ENCODE results near the gene COMMD10. TPM values are rescaled to one million over a fixed set of nuclear protein-coding genes. Genes with fewer than 3 reads are reported as not detected.
"Not testable (repeated sequence)": the region's sequence is repeated elsewhere in the genome, so short reads cannot be mapped to it uniquely, and the experiment has no call there.

COMMD10 gene
- total RNA-seq (2014; rRNA removed; shearing (Covaris generic); ENCODE audit: low replicate concordance), result 9.2 and 22.7 TPM in 2 replicates

DNA sequence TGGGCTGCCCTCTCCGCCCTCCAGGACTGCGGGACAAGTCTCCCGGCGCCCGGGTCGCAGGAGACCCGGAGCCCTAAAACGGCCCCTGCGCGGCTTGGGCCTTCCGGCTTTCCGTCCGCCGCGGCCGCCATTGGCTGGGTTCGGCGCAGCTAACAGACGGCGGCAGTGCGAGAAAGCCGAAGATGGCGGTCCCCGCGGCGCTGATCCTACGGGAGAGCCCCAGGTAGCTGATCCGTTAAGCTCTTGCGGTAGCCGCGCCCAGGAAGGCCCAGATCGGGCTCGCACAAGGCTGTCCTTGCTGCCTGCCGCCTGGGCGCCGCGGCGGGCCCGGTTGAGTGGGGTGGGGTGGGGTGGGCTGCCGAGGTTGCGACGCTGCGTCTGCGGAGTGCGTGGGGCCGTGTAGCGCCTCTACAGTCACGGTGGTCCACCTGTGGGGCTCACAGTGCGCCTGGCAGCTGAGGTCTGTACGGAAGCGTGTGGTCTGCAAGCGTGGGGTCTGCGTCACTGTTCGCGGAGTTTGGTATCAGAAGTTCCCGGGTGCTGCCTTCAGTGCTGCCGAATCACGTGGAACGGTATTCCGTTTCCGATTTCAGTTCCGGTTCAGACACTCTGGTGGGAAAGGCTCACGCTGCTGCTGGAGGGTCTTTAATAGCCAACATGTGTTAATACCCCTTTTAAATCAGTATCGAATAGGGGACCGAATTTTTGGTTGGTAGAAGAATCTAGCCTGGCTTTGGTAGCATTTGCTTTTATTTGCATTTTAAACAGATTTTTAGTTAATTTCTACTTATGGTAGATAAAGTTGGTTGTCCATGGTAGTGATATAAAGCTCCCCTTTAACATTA, at the start of gene COMMD10:
Gene COMMD10 (plus strand): TSS at position 155 of the 845 bp plus-strand sequence.
- in situ Hi-C loops (cut with HindIII; ENCODE audit: low pct_unique_long_range_greater_than_20kb, low sequenced_read_pairs), result no loop called here
- DNase-seq (ENCODE audit: low read depth), result peak; percentile 61

DNA sequence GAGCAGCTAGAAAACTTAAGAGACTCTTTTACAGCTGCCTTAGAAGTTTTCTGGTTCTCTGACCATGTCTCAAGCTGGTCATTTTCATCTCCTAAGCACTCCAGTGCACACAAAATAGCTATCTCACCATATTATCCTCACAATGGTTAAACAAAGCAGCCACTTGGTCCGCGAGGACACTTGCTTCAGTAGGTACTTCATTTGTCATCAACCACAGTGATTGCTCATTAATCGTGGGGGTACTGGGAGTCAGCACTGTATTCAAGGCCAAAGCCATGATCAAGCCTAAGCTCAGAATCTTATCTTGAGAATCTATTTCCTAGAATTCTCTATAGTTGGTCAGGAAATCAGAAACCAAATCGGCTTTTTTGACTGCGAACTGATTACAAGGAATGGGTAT, 49.7 kb upstream of the COMMD10 start:
- DNase-seq (ENCODE audit: low read depth), result peak; percentile 44
- in situ Hi-C loops (cut with HindIII; ENCODE audit: low pct_unique_long_range_greater_than_20kb, low sequenced_read_pairs), result no loop called here

DNA sequence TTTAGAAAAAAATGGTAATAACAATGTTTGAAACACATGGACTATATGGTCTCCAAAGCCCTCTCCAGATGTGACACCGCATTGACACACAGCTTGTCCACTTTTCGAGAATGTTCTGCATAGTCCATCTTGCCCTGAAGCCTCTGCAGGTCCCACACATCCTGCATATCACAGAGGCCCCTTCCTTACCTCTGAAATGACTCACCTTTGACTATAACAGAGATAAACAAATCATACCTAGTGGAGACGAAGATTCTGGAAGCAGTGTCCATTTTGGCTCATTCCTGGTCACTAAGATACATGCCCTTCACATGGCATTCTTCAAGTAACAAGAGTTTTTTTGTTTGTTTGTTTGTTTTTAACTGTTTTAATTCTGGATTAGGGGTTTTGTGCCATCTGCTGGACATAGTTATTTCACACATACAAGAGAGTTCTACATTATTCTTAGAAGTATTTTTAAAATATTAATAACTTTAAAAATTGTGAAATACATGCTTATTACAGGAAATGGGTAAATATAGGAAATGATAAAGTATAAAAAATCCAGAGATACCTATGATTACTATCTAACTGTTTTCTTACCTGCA, 47.5 kb upstream of the COMMD10 start:
- no peak for DNase-seq (ENCODE audit: low read depth)
- in situ Hi-C loops (cut with HindIII; ENCODE audit: low pct_unique_long_range_greater_than_20kb, low sequenced_read_pairs), result no loop called here

DNA sequence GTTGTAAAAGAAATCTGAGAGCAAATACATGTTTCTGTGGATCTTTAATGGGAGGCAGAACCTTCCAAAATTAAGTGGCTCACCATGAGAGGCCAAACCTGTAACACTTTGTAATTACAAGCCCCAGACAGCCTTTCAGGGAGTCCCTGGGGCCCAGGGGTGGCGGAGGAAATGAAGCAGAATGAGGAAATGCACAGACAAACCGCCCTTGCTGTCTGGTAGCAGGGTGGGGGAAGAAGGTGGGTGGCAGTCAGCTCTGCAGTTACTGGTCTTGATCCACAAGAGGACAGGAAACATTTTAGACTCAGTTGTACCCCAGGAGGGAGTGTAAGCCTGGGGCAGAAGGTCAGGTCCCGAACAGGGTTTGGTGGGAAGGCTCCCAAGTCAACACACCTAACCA, 46.0 kb upstream of the COMMD10 start:
- no peak for DNase-seq (ENCODE audit: low read depth)
- in situ Hi-C loops (cut with HindIII; ENCODE audit: low pct_unique_long_range_greater_than_20kb, low sequenced_read_pairs), result no loop called here

DNA sequence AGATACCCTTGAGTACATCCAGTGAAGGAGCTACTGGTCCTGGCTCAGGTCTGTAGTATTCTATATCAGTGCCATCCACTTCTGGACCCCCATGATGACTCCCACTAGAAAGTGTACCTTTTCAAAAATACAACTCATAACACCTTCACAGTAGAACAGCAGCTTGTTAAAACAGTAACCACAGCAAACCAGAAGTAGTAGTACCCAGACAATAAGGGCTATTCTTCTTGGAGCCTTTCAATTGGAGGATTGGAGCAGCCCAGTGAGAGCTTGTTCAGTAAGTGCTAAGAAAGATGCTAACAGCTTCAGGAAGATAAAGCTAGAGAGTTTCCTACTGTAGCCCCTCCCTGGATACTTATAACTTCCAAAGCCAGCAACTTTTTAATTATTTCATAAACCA, 42.5 kb upstream of the COMMD10 start:
- in situ Hi-C loops (cut with HindIII; ENCODE audit: low pct_unique_long_range_greater_than_20kb, low sequenced_read_pairs), result no loop called here
- no peak for DNase-seq (ENCODE audit: low read depth)

DNA sequence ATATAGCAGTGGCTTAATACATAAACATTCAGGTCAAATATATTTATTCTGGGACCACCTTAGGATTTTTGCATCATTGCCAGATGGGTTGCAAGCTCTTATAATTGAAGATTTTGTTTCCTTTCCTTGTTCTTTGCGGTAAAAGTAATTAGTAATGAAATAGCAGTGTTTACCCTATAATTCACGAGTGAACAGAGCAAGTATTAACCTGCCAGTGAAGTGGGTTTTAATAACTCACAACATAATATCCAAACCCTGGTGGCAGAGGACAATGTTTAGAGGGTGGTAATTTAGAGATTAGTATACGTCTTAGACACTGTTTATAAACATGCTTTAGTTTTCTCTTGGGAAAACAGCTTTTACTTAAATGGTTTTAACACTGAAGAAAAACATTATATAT, 40.8 kb upstream of the COMMD10 start:
- in situ Hi-C loops (cut with HindIII; ENCODE audit: low pct_unique_long_range_greater_than_20kb, low sequenced_read_pairs), result no loop called here
- no peak for DNase-seq (ENCODE audit: low read depth)

DNA sequence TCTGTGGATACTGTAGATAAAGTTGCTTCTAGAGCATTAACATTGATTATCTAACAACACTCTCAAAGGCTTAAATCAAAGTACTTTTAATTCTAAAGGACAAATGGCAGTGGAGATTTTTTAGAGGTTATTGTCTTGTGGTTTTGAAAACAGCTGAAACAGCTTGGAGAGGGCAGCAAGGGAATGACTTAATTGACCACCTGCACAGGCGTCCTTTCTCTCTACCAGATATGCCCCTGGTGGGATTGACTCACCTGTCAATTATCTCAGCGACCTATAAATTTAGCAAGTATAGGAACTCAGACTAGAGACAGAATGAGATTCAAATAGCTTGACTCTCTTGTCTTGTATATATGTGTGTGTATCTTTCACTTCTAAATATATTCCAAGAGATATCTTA, 39.0 kb upstream of the COMMD10 start:
- in situ Hi-C loops (cut with HindIII; ENCODE audit: low pct_unique_long_range_greater_than_20kb, low sequenced_read_pairs), result no loop called here
- no peak for DNase-seq (ENCODE audit: low read depth)

DNA sequence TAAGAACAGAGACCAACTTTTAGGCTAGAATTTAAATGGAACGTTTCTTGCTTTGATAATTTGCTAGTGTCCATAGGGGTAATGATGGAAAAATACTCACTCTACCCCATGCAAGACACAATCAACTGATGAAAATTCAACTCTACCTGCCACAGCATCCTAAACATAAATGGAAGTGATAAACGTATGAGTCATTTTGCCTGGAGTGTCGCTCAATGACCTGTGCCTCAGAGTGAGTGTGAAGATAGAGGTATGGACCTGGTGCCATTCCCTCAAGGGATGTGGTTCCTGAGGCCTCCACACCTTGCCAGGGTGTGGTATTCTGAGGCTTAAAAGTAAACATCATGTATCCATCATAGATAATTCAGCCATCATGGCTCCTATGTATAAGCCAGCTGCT, 38.6 kb upstream of the COMMD10 start:
- in situ Hi-C loops (cut with HindIII; ENCODE audit: low pct_unique_long_range_greater_than_20kb, low sequenced_read_pairs), result no loop called here
- no peak for DNase-seq (ENCODE audit: low read depth)

DNA sequence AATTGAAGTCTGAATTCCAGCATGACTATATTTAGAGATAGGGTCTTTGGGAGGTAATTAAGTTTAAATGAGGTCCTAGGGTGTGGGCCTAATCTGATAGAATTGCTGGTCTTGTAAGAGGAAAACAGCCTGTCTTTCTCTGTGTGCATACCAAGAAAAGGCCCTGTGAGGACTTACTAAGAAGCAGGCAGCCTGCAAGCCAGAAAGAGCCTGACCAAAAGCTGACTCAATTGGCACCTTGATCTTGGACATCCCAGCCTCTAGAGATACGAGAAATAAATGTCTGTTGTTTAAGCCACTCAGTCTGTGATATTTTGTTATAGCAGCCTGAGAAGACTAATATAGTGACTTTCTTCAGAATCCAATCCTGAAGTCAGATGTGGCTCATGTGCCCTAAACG, 38.0 kb upstream of the COMMD10 start:
- in situ Hi-C loops (cut with HindIII; ENCODE audit: low pct_unique_long_range_greater_than_20kb, low sequenced_read_pairs), result no loop called here
- DNase-seq (ENCODE audit: low read depth), result no peak

DNA sequence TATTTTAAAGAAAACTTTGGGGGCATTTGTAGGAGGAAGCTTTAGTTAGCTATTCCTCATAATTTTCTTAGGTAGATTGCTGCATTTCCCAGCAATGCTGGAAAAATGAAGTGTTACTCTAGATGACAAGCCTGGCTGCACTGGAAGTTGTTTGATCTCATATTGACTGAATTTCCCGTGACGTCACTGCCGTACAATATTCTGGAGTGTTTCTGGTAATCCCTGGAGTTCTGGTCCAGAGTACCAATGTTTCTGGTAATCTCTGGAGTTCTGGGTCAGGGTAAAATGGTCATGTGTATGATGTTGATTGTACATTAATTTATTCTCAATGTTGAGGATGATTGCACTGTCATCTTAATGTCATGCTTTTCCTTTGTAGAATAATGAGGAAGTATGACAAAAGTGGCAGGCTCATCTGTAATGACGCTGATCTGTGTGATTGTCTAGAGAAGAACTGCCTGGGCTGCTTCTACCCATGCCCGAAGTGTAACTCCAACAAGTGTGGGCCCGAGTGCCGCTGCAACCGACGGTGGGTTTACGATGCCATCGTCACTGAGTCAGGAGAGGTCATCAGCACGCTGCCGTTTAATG, 26.4 kb upstream of the COMMD10 start:
- DNase-seq (ENCODE audit: low read depth), result no peak
- in situ Hi-C loops (cut with HindIII; ENCODE audit: low pct_unique_long_range_greater_than_20kb, low sequenced_read_pairs), result no loop called here

DNA sequence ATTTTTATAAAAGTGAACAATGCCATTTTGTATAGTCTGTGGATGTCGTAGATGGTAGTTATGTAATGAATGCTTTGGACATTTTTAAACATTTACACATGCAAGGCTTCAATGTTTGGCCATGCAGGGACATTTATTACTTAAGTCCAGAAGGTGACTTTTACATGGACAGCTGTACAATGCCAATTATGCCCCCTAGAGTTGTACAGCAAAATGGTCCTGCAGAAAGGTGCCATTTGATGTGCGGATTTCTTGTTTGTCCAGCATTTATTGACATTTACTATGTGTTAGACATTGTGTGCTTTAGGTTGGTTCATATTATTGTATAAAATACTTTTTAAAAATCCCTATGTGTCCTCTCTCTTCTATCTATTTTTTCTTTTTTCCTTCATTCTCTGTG, 22.5 kb upstream of the COMMD10 start:
- no peak for DNase-seq (ENCODE audit: low read depth)
- in situ Hi-C loops (cut with HindIII; ENCODE audit: low pct_unique_long_range_greater_than_20kb, low sequenced_read_pairs), result no loop called here

DNA sequence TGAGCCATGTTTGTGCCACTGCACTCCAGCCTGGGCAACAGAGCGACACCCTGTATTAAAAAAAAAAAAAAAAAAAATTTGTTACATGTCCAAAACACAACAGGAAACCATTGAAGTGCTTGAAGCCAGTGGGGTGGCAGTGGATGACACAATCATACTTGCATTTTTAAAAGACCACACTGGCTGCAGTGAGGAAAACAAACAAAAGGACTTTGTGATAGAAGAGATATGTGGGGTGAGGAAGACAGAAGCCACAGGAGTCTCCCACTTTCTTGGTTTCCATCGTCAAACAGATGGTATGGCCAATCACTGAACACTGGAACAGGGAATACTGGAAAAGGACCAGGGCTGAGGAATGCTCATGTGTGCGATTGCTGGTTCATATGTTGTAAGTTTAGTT, 20.9 kb upstream of the COMMD10 start:
- in situ Hi-C loops (cut with HindIII; ENCODE audit: low pct_unique_long_range_greater_than_20kb, low sequenced_read_pairs), result no loop called here
- no peak for DNase-seq (ENCODE audit: low read depth)

DNA sequence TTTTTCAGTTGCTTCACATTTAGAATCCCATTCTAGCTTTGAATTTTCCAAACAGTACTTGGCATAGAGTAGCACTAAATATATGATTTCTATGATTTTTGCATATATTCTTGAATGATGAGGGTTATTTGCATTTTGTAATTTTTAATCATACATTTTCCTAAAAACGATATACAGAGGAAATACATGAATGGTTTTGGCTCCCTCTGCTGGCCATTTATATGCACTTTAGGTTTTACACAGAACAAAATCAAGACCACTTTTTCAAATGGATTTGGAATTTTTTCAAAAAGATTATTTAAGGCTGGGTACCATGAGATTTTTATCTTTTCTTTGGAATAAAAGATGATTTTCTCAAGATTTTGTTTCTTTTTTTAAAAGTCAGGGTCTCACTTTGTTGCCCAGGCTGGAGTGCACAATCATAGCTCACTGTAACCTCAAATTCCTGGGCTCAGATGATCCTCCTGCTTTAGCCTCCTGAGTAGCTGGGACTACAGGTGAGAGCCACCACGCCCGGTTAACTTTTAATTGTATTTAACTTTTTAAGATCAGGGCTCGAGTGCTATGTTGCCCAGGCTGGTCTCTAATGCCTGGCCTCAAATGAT, 16.7 kb upstream of the COMMD10 start:
- DNase-seq (ENCODE audit: low read depth), result no peak
- in situ Hi-C loops (cut with HindIII; ENCODE audit: low pct_unique_long_range_greater_than_20kb, low sequenced_read_pairs), result no loop called here

DNA sequence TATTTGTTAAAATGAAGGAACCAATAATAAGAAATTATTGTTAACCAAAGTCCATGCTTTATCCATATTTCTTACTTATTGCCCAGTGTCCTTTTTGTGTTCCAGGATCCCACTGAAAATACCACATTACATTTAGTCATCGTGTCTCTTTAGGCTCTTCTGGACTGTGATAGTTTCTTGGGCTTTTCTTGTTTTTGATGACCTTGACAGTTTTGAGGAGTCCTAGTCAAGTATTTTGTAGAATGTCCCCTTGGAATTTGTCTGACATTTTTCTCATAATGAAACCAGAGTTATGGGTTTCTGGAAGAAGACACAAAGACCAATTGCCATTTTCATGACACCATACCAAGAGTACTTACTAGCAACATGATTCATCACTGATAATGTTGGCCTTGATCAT, 13.6 kb upstream of the COMMD10 start:
- no peak for DNase-seq (ENCODE audit: low read depth)
- in situ Hi-C loops (cut with HindIII; ENCODE audit: low pct_unique_long_range_greater_than_20kb, low sequenced_read_pairs), result no loop called here

DNA sequence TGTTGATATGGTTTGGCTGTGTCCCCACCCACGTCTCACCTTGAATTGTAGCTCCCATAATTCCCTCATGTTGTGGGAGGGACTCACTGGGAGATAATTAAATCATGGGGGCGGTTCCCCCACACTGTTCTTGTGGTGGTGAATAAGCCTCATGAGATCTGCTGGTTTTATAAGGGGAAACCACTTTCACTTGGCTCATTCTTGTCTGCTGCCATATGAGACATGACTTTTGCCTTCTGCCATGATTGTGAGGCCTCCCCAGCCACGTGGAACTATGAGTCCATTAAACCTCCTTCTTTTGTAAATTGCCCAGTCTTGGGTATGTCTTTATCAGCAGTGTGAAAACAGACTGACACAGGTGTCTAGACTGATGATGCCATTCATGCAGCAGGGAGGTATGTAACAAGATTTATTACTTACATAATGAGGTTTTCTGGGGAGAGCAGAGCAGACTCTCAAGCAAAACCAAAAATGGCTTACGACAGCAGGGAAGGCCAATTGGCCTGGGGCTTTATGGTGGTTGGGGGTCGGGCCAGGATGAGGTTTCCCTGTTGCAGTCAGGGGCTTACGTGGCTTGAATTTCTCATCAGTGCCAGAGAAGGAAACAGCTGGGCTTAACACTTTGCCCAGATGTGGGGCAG, 9.5 kb upstream of the COMMD10 start:
- DNase-seq (ENCODE audit: low read depth), result no peak

DNA sequence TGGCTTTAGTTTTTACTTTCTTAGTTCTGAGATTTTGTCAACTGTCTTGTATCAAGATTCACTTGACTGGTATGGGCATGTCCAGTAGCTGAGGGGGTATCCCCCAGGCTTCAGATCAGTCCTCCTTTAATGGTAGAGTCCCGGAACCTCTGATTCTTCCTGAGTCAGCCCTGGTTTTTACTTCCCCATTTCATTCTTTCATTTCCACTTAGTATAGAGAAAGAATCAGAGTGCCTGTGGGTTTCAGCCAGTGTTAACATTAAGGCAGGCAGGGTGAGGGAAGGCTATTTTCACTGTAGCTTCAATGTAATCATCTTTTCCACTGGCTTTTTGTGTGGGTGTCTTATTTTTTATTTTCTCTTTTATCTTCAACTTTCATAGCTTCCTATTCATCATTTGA, 8.3 kb upstream of the COMMD10 start:
- in situ Hi-C loops (cut with HindIII; ENCODE audit: low pct_unique_long_range_greater_than_20kb, low sequenced_read_pairs), result no loop called here

More for the DNA sequence above, 9.5 kb upstream of the COMMD10 start:
- in situ Hi-C loops (cut with HindIII; ENCODE audit: low pct_unique_long_range_greater_than_20kb, low sequenced_read_pairs), result no loop called here

DNA sequence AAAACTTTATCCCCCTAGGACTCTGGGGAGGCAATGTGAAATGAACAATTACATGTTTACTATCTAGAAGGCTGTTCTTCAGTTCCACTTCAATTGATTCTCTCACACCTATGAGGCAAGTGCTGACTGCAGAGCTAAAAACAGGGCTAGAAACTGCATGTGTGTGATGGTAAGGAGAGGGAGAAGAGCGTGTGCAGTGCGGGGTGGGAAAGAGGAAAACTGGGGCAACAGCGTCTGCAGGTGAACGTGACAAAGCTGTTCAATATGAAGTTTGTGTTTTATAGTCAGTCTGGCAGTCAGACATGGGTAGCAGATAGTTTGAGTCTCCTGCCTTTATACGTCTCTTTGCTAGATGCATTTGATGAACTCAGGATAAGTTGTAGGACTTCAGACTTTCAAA, 6.6 kb upstream of the COMMD10 start:
- DNase-seq (ENCODE audit: low read depth), result no peak
- in situ Hi-C loops (cut with HindIII; ENCODE audit: low pct_unique_long_range_greater_than_20kb, low sequenced_read_pairs), result no loop called here

More for the DNA sequence above, 8.3 kb upstream of the COMMD10 start:
- no peak for DNase-seq (ENCODE audit: low read depth)

DNA sequence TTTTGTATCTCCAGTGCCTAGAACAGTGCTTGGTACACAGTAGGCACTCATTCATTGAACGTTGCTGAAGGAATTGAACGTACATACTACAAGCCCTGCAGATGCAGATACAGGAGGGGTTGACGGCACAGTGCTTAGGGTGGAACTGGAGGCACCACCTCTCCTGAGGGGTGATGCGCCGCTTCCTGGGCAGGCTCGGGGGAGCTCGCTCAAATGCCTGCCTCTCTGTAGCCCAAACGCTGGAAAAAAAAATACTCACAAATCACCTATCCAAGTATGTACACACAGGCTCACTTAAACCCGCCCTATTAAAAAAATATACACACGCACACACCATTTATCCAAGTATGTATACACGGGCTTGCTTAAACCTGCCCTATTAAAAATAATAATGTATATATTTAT, 536 bp upstream of the COMMD10 start:
- in situ Hi-C loops (cut with HindIII; ENCODE audit: low pct_unique_long_range_greater_than_20kb, low sequenced_read_pairs), result no loop called here
- no peak for DNase-seq (ENCODE audit: low read depth)

DNA sequence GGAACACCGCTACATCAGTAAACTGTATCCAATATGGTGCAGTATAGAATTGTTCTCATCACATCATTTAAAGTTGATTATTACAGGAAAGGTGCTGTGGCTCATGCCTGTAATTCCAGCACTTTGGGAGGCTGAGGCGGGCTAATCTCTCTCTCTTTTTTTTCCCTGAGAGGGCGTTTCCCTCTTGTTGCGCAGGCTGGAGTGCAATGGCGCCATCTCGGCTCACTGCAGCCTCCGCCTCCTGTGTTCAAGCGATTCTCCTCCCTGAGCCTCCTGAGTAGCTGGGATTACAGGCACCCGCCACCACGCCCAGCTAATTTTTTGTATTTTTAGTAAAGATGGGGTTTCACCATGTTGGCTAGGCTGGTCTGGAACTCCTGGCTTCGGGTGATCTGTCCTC, 1.5 kb downstream of the COMMD10 start:
- in situ Hi-C loops (cut with HindIII; ENCODE audit: low pct_unique_long_range_greater_than_20kb, low sequenced_read_pairs), result not testable (repeated sequence)

More for the DNA sequence above, 1.5 kb downstream of the COMMD10 start:
- DNase-seq (ENCODE audit: low read depth), result not testable (repeated sequence)

Measured in Caki2 (cell line).